HTERT RPE-1 (cell line): ENCODE measurements around the gene KIF26B.

Experiments used
- in situ Hi-C: fragments of 300-500 bp; cut with MboI; formaldehyde crosslinking; loops from 4 replicates; pipeline ENCODE4 v1.14.3; 2020; ENCODE audit warnings: low sequenced_read_pairs

Gene KIF26B

DNA sequence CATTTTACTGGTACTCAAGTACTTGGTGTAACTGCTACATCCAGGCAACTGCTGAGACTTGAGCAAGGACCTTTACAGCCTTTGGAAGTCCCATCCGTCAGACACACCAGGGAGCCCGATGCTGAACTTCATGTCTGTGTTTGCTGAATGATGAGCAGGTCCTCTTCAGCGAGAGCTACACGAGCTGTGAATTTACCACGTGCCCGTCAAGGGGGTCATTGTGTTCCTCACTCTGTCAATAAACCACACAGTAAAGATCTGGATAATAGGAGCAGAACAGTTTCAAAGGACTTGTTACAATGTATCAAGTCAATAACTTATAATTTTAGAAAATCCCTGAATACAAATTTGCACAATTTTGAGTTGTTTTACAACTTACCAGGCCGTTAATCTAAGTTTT is 427.2 kb downstream of the KIF26B start:
- in situ Hi-C loops, result no loop called here

DNA sequence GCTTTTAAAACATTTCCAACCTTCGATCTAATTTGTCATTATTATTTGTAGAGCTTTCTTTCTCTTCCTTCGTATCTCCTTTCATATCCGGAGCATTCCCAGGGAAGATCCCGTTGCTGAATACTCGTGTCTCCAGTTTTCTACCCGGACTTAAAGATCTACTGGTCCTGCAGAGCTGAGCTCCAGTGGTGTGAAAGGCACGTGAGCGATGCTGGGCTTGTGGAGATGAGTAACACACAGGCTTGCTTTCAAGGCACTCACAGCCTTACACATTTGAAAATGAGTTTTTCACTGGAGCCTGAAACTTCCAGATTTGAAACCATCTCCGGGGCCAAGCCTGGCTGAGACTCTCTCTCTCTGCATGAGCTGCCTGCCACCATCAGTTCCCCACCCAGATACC is 428.3 kb downstream of the KIF26B start:
- in situ Hi-C loops, result no loop called here

DNA sequence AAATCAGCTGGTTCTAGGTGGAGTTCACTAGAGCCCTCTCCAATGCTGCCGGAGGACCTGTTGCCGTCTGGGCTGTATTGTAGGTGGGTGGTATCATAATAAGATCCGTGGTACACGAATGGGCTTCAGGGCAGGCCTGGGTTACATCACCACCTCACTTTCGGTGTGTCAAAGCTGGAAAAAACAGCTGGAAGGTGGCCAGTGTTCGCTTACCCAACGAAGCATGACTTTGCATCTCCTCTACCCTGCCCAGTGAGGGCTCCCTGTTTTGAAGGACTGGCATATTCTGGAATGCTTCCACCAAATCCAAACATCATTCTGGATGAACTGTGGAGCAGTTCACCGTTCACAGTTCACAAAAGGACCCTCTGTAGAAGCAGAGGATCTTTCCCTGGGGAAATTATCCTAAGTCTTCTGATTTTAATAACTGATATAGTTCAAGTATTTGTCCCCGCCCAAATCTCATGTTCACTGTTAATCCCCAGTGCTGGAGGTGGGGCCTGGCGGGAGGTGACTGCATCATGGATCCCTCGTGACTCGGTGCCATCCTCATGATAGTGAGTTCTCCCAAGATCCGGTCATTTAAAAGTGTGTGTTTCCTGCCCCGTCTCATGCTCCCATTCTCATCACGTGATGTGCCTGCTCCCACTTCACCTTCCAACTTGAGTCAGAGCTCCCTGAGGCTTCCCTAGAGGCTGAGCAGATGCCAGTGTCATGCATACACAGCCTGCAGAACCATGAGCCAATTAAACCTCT is 429.0 kb downstream of the KIF26B start:
- in situ Hi-C loops, result no loop called here

DNA sequence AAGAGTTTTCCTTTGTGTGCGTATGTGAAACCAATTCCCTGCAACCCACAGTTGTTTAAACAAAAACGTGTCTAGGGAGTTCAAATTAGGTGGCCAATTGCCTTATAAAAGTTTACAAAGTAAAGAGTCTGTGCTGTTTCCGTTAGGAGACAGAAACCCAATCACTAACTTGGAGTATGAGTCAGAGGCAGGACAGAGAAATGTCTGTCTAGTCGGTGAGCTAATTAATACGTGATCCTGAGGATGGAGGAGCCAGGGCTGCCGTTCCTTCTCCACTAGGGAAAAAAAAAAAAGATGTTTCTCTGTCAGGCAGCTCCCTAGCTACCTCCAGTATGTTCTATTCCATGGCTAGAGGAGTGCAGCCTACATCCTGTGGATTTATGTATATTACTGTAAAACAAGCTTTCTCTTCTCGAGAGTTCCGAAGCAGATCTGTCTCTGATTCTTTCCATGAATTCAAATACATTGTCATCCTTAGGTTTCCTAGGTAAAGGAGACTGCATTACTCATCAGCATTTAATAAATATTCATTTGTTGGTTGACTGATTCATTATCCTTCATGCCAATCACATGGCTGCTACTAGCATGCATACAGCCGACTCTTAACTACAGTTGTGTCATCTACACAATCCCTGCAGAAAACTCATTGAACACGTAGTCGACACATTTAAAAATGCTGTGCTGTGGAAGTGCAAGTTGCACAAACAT is 430.6 kb downstream of the KIF26B start:
- in situ Hi-C loops, result no loop called here

DNA sequence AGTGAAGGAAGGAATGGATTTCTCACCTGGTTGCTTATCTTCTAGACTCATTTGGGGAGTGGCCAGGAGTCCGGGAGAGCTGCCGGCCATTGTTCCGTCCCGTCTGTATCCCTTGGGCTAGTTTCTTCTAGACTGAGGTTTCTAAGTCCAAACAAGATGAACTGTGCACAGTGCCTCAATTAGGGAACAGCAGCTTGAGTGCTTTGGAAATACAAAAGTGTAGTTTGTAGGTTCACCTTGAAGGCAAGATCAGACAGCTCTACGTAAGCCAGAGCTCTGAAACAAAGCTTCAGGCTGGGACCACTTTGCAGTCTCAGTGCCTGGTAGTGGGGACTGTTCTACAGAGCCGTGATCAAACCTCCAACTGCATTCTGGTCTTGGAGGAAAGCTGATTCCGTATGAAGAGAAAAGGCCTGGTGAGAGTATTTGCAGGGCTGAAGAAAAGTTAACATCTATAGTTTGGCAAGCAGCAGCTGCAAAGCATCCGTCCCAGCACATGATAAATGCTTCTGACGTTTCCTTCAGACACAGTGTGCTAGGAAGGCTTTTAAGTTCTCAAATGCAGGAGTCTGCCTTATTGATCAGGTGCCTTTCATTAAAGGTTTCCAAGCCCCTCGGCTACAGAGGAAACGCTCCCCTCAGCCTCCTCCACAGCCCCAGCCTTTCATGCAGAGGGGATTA is 432.8 kb downstream of the KIF26B start:
- in situ Hi-C loops, result no loop called here

DNA sequence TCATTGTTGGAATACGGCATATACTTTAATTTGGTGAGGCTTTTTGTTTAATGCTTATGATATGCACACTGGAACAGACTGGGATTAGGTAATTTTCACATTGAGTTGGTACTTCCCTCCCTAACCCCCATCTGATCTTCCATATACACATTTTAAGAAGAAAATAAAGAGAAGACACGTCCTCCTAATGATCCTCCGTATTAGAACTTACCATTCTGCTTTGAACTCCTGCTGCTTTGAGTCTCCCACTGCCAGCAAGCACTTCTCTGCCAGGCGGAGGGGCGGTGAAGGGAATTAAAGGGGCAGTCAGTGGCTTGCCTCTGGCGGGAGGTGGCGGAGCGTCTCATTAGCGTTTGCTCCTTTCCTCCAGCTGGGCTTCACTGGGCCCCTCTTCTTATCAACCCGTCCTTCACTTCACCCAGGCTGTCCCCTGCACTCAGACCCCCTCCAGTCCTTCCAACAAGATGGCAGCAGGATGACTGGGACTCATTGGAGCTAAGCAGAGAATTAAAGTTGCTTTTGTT is 433.4 kb downstream of the KIF26B start:
- in situ Hi-C loops, result no loop called here

DNA sequence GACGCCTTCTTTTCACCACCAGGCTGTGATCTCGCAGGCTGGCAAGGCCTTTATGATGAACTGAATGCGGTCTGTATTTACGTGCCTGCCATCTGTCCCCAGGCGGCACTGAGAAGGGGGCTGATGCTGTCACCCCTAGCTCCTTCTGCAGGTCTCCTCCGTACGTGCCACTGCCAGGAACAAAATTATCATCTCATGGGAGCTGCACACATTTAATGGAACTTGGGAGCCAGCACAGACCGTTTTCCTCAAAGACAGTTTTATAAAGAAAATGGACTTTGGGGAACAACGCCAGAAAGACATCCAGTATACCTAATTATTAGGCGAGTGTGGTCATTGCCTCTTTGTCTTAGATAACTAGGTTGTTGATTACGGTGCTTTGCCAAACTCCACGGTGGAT is 434.5 kb downstream of the KIF26B start:
- in situ Hi-C loops, result no loop called here

DNA sequence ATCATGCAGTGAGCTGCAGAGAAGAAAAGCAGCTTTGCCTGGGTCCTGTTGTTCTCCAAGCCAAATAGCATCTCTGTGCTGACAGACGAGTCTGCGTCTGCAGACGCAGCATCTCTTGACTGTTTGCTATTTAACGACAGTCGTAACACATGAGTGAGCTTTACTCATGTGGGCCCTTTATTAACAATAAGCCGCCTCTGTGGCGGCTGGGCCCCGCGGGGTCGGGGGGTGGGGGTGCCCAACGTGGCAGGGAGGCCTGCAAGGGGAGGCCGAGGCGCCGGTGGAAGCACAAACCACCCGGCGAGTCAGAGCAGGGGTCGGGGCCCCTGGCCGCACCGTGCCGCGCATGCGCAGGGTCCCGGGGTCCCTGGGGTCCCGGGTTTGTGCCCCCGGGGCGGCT is 435.1 kb downstream of the KIF26B start:
- in situ Hi-C loops, result no loop called here

DNA sequence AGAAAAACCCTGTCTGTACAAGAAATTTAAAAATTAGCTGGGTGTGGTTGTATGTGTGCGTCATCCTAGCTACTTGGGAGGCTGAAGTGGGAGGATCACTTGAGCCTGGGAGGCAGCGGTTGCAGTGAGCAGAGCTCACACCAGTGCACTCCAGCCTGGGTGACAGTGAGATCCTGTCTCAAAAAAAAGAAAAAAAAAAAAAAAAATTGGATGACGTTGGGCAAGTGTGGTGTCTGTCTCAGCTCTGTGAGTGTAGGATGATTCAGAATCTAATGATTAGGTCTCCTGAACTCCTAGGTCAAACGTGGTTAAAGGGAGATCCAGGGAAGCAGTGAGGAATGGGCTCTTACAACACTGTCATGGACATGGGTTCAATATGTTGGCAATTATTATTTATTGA is 435.9 kb downstream of the KIF26B start:
- in situ Hi-C loops, result no loop called here

DNA sequence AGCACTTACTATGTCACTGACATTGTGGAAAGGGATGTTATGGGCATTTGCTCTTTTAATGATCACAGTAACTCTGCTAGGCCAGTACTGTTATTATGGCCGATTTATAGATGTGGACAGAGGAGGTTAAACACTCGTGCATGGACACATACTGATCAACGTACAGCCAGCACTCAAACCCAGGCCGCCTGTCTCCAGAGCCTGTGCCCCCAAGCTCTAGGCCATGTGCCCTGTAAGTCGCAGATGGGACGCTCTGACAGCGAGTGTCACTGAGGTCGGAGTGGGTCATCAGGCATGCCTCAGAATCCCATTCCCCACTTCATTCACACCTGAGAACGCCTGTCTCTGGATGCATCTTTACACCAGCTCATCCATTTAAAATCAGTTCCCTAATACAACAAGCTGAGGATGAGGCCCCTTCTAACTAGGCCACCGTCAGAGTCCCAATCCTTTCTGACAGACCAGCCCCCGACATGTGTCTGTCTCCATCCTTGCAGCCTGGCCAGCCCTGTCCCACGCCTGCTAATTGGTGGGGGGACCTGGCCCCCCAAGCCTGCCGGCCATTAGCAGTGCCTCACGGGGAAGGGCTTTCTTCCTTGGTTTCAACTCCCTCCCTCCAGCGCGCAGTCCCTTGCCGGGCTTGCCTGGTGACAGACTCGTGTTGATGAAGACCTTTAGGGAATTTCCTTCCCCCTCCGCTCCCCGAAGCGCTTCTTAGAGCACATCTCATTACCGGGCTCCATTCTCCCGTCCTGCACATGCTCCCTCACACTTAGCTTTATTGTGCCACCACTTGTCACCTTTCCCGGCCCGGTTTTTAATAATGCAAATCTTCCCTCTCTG is 436.8 kb downstream of the KIF26B start:
- in situ Hi-C loops, result no loop called here

DNA sequence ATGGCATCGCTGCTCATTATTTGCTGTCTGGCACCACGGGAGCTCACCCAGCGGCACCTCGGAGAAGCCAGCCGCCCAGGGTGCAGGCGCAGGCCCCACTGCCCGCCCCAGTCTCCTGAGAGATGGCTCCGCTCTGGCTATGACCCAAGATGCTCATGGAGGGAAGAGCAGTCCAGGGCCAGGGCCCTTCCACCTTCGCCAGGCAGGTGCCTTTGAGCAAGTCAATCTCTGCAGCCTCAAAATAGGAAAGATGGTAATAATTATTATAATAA is 437.3 kb downstream of the KIF26B start:
- in situ Hi-C loops, result no loop called here

DNA sequence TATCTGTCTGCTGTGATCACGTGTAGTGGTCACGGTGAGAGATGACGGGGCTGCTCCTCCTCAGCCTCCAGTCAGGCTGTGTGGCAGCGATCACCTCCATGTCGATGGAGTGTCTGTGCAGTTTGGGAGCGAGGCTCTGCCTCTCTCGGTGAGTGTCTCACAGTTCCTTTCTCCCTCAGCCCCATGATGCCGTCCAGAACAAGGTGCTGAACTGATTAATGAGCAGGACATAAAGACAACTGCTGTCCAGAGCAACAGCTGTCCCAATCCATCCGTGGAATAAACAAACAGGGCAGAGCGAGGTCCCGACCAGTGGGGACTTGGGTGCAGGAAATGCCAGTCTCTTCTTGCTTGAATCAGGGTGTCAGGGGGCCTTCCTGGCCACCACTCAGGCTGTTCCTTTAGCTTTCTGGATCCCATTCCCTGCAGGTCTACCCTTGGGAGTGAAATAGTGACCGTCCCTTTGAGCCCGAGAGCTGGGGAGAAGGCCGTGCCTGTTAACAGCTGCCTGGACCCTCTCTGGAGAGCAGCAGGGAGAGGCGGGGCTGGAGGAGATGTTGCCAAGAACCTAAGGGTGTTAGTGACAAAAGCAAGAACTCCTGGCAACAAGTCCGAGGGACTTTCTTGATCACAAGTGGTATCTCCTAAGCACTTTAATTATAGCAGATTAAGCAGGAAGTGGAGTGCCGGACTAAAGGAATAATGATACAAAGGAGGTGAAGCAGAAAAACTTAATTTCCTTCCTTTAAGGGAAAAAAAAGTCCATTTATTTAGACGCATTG is 443.9 kb downstream of the KIF26B start:
- in situ Hi-C loops, result no loop called here

DNA sequence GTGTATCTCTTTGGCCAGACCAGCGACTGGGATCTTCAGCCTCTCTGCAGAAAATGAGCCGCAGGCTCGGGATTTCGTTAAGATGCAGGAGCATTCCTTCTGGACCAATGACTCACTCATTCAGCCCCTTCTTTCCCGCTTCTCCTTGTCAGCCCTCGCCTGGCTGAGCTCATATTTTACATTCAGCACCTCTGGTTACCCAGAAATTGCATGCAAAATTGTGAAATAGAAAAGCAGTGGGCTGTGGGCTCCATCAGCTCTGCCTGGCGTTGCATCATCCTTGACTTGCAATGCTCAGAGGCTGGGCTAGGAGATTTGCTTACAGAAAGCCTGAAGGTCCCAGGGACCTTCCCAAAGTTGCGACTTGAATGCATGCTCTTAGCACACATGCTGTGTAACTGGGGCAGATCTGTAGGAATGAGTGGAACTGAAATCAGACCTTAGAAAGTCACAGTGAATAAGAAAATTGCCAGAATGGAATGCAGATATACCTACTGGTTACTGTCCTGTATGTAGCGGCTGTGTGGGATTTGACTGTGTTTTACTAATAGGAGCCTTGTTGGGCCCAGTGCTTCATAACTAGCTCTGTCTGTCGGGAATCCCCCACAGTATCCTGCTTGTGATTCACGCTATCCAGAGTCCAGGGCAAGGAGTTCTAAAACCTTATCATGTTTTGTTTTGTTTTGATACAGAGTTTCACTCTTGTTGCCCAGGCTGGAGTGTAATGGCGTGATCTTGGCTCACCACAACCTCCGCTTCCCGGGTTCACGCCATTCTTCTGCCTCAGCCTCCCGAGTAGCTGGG is 444.8 kb downstream of the KIF26B start:
- in situ Hi-C loops, result no loop called here

DNA sequence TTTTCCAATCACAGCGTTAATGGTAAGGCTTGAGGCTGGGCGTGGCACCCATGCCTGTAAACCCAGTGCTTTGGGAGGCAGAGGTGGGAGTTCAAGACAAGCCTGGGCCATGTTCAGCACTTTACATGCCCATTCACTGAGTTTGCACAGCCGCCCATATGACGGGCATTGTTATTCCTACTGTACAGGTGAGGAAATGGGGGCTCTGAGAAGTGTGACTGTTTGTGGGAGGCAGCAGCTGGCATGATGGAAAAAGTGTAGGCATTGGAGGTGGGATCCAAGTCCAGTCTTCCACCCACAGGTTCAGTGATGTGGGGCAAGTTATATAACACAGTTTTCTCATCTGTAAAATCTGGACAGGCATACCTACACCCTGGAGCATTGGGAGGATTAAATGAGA is 445.9 kb downstream of the KIF26B start:
- in situ Hi-C loops, result no loop called here

DNA sequence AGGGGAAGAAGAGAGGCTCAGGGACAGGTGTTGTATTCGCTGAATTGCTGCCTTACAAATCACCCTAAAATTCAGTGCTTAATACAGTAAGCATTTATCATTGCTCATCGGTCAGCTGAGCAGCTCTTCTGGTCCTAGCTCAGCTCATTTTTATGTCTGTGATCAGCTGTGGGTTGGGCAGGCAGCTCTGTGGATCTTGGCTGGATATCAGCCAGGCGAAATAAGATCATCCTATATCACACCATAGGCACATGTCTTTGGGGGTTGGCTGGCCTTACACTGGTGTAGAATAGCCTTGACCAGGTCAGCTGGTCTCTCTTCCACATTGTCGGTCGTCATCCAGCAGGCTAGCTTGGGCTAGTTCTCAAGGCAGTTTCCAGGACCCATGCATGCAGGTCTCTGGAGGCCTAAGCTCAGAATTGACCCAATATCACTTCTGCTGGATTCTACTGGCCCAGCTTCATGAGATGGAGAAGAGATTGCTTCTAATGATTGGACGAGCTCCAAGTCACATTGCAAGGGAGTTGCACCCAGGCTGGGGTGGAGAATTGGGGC is 448.6 kb downstream of the KIF26B start:
- in situ Hi-C loops, result no loop called here

DNA sequence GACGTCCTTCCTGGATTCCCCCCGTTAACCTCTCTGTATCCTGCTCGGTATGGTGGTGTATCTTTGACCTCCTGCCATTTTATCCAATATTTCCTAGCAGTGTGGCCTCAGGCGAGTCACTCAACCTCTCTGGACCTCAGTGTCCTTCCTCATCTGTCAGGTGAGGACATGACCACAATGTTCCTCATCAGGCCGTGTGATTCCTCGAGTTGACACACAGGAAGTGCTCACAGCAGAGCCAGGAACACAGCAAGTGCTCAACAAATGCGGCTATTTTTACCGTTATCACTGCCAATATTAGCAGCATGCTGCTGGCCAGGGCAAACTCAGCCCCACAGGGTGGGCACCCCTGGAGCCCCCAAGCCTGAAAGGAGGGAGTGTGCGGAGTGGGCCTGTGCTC is 450.2 kb downstream of the KIF26B start:
- in situ Hi-C loops, result no loop called here

DNA sequence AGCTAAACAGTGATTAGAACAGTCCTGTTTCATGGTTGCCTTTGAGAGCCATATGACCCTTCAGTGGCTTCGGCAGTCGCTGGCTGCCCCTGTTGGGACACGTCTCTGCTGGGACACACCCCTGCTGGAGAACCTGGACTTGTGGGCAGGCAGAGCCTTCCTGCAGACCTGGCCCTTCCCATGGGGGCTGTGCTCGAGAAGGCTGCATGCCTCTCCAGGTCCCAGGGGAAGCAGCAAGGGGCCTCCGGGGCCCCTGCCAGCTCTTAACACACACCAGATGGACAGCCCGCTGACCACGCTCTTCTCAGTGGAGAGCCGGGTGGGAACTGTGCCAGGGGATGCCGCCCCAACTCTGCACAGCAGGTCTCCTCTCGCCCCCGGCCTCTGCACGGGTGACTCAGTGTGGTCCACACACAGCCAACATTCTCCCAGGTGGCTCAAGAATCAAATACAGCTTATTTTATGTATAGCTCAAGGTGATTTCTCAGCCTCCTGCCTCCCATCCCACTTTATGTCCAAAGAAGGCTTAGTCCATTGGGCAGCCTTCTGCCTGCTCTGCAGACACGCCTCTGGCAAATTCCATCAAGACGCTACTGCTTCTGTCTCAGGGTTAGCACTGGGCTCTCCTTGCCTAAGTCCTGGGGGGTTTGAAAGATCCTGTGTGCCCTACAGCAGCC is 450.8 kb downstream of the KIF26B start:
- in situ Hi-C loops, result no loop called here

DNA sequence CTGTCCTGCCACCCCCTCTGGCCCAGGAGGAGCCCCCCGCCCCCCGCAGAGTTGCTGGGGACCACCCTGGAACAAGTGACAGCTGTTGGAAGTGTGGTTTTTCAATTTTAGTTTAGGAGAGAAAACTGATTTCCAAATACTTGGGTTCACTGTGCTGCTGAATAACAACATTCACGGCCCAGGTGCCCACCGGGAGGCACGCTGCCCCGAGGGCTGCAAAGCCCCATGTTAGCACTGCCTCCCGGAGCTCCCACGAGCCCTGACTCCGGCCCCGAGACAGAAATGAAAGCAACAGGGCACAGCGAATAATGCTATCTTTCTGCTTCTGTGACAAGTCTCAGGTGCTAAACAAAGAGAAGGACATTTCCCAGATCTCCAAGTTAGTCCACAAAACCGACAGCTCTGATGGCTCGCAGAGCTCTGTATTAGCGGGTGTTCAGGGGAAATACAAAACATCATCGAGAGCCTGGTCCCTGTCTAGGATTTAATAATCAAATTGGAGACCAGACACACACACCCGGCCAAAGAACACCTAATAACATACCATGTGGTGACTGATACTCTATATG is 451.5 kb downstream of the KIF26B start:
- in situ Hi-C loops, result no loop called here
